AG04449 (cell line): Measurements from ENCODE around the gene ARL8B.

ENCODE experiments used
- CTCF ChIA-PET: fragments of 350-600 bp; formaldehyde crosslinking; extraction: SDS; loops from one replicate; lab custom pipeline; 2021; ENCODE audit warnings: antibody characterized with exemption; lab: Yijun Ruan, JAX
- POLR2A ChIA-PET: fragments of 400-600, 350-600 bp; formaldehyde crosslinking; extraction: SDS; loops from one replicate; lab custom pipeline; 2020; ENCODE audit warnings: antibody characterized with exemption, inconsistent platforms; lab: Yijun Ruan, JAX
- DNase-seq: peaks from one replicate; pipeline ENCODE4 v3.0.0-alpha.2; 2010; ENCODE audit warnings: low read depth, low spot score
- H3K4me3 ChIP-seq: 2 replicates; pipeline ENCODE4 v1.5.1; 2011; ENCODE audit warnings: low read depth, mild to moderate bottlenecking, control low read depth, low read length
- CTCF ChIP-seq: IDR thresholded peaks from one replicate; pipeline ENCODE4 v1.5.1; 2011; ENCODE audit warnings: mild to moderate bottlenecking, moderate library complexity, low read length, control low read depth, inconsistent platforms; ENCODE audit not compliant: insufficient read depth; ENCODE audit errors: missing control alignments

Gene ARL8B

GRCh38 chr3:5190147-5190791, 68.2 kb downstream of the ARL8B start:
- CTCF ChIA-PET: no interaction called here
- no peak overlapping the region for H3K4me3 ChIP-seq
- POLR2A ChIA-PET: no interaction called here
- no peak for TF ChIP-seq CTCF
- no peak for DNase-seq

- ChIA-PET CTCF (no interaction called here), POLR2A (no interaction called here)
- H3K4me3 ChIP-seq: no peak overlapping the region
- no peak for TF ChIP-seq CTCF
- no peak for DNase-seq
Observed at GRCh38 chr3:5191555-5192304, 69.6 kb downstream of the ARL8B start.

- CTCF ChIA-PET: no interaction called here
- H3K4me3 ChIP-seq: no peak overlapping the region
- DNase-seq: no peak
- POLR2A ChIA-PET: no interaction called here
- no peak for TF ChIP-seq CTCF
Observed at GRCh38 chr3:5192571-5193365, 70.7 kb downstream of the ARL8B start.

GRCh38 chr3:5194341-5194740, 72.2 kb downstream of the ARL8B start:
- DNase-seq: no peak
- no peak overlapping the region for H3K4me3 ChIP-seq
- no peak for TF ChIP-seq CTCF
- CTCF ChIA-PET: interaction anchor here (1.0 to 2.3 kb wide), 2 partner anchors 71 to 214 kb away, joined by 4 to 7 read pairs; no protein-coding TSS in a partner anchor
- POLR2A ChIA-PET: interaction anchor here (1.1 kb wide), 1 partner anchor 71 kb away, joined by 3 read pairs; no protein-coding TSS in a partner anchor

GRCh38 chr3:5194801-5195509, 72.9 kb downstream of the ARL8B start:
- no peak overlapping the region for H3K4me3 ChIP-seq
- POLR2A ChIA-PET: interaction anchor here (1.1 kb wide), 1 partner anchor 72 kb away, joined by 3 read pairs; no protein-coding TSS in a partner anchor
- CTCF ChIA-PET: interaction anchor here (1.3 to 2.3 kb wide), 2 partner anchors 71 to 73 kb away, joined by 3 to 7 read pairs; no protein-coding TSS in a partner anchor
- DNase-seq: peak; percentile 75
- no peak for TF ChIP-seq CTCF
